HEK293T (cell line): ENCODE measurements around the gene BHLHE23.

Experiments used
- CTCF ChIA-PET: fragments of 350-600 bp; formaldehyde crosslinking; extraction: SDS; loops from one replicate; lab custom pipeline; 2021; ENCODE audit warnings: antibody characterized with exemption, inconsistent platforms; lab: Yijun Ruan, JAX
- POLR2A ChIA-PET: fragments of 350-600 bp; formaldehyde crosslinking; extraction: SDS; loops from one replicate; lab custom pipeline; 2020; ENCODE audit warnings: antibody characterized with exemption, inconsistent platforms; lab: Yijun Ruan, JAX
- DNase-seq: peaks from one replicate; pipeline ENCODE4 v3.0.0; 2012; ENCODE audit warnings: mixed read lengths; ENCODE audit errors: extremely low spot score
- ARNT ChIP-seq: fragments of 450-650 bp; IDR thresholded peaks from 2 replicates; pipeline ENCODE4 v1.6.1; 2017; ENCODE audit warnings: mild to moderate bottlenecking
- BHLHE40 ChIP-seq: fragments of 450-650 bp; IDR thresholded peaks from 2 replicates; pipeline ENCODE4 v1.6.1; 2016; ENCODE audit warnings: mild to moderate bottlenecking, moderate library complexity, borderline replicate concordance
- CTBP1 ChIP-seq: fragments of 450-650 bp; IDR thresholded peaks from 2 replicates; pipeline ENCODE4 v1.6.1; 2016; ENCODE audit warnings: borderline replicate concordance
- ELF4 ChIP-seq: fragments of 450-650 bp; IDR thresholded peaks from 2 replicates; pipeline ENCODE4 v1.6.1; 2017; ENCODE audit warnings: antibody characterized with exemption
- FOXA1 ChIP-seq: fragments of 450-650 bp; IDR thresholded peaks from 2 replicates; pipeline ENCODE4 v1.6.1; 2016; ENCODE audit warnings: mild to moderate bottlenecking
- FOXK2 ChIP-seq: fragments of 450-650 bp; IDR thresholded peaks from 2 replicates; pipeline ENCODE4 v1.6.1; 2016; ENCODE audit warnings: mild to moderate bottlenecking
- FOXM1 ChIP-seq: fragments of 450-650 bp; IDR thresholded peaks from 2 replicates; pipeline ENCODE4 v1.6.1; 2017; ENCODE audit warnings: mild to moderate bottlenecking, borderline replicate concordance
- HDGF ChIP-seq: fragments of 450-650 bp; IDR thresholded peaks from 2 replicates; pipeline ENCODE4 v1.6.1; 2017; ENCODE audit warnings: antibody characterized with exemption, borderline replicate concordance
- L3MBTL2 ChIP-seq: fragments of 450-650 bp; conservative IDR thresholded peaks from 2 replicates; pipeline ENCODE4 v1.6.1; 2016; ENCODE audit warnings: mild to moderate bottlenecking
- LEF1 ChIP-seq: fragments of 450-650 bp; IDR thresholded peaks from 2 replicates; pipeline ENCODE4 v1.6.1; 2017; ENCODE audit warnings: mild to moderate bottlenecking, borderline replicate concordance
- NFRKB ChIP-seq: fragments of 450-650 bp; IDR thresholded peaks from 2 replicates; pipeline ENCODE4 v1.6.1; 2016; ENCODE audit warnings: mild to moderate bottlenecking, moderate library complexity
- PKNOX1 ChIP-seq: fragments of 450-650 bp; IDR thresholded peaks from 2 replicates; pipeline ENCODE4 v1.6.1; 2016
- SP1 ChIP-seq: fragments of 450-650 bp; IDR thresholded peaks from 2 replicates; pipeline ENCODE4 v1.6.1; 2017
- SUZ12 ChIP-seq: fragments of 450-650 bp; IDR thresholded peaks from 2 replicates; pipeline ENCODE4 v1.6.1; 2016; ENCODE audit warnings: mild to moderate bottlenecking
- TARDBP ChIP-seq: fragments of 450-650 bp; IDR thresholded peaks from 2 replicates; pipeline ENCODE4 v1.6.1; 2016
- ZNF384 ChIP-seq: fragments of 450-650 bp; IDR thresholded peaks from 2 replicates; pipeline ENCODE4 v1.6.1; 2016

BHLHE23 gene

GRCh38 chr20:63052571-63053431, 46.0 kb upstream of the BHLHE23 start:
- CTCF ChIA-PET: interaction anchor here (1.3 kb wide), 1 partner anchor 130 kb away, joined by 3 read pairs; no protein-coding TSS in a partner anchor
- TF ChIP-seq FOXA1: no peak
- TF ChIP-seq L3MBTL2: no peak
- TF ChIP-seq SUZ12: no peak
- no peak for TF ChIP-seq PKNOX1
- TF ChIP-seq HDGF: no peak
- TF ChIP-seq CTBP1: no peak
- TF ChIP-seq TARDBP: no peak
- no peak for TF ChIP-seq ELF4
- no peak for TF ChIP-seq FOXM1

GRCh38 chr20:63051911-63052310, 45.1 kb upstream of the BHLHE23 start:
- ChIA-PET POLR2A (no interaction called here), CTCF (interaction anchor here (1.3 kb wide), 1 partner anchor 131 kb away, joined by 3 read pairs; no protein-coding TSS in a partner anchor)
- no peak for DNase-seq
- TF ChIP-seq ARNT (no peak), TARDBP (no peak)

More at GRCh38 chr20:63052571-63053431, 46.0 kb upstream of the BHLHE23 start:
- DNase-seq: no peak
- POLR2A ChIA-PET: no interaction called here

DNA sequence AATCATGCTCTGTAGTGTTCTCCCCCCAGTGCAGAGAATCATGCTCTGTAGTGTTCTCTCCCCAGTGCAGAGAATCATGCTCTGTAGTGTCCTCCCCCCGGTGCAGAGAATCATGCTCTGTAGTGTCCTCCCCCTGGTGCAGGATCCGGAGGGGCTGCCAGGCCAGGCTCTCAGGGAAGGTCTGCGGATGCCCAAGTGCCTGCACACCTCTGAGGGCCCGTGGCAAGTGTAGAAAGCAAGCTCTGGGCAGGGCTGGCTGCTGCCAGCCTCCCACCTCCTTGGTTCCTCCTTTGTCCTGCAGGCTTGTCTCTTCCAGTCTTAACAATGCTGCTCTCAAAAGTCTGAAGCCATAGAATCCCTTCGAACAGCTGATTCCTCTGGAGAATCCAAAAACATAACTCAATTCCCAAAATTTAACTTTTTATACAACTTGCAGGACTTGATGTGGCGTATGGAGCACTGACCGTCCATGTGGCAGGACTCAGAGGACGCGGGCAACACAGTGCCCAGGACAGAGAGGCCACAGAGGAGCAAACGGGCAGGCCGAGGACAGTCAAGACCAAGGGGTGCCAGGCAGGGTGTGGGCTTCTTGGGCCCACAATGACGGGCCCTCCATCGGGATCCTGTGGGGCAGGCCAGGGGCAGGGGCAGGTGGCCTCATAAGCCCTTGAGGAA, 44.6 kb upstream of the BHLHE23 start:
- no peak for DNase-seq
- CTCF ChIA-PET: interaction anchor here (1.3 kb wide), 1 partner anchor 131 kb away, joined by 3 read pairs; no protein-coding TSS in a partner anchor
- no peak for TF ChIP-seq ZNF384
- TF ChIP-seq HDGF: no peak
- TF ChIP-seq FOXK2: no peak
- TF ChIP-seq NFRKB: no peak
- no peak for TF ChIP-seq ELF4
- TF ChIP-seq LEF1: no peak
- TF ChIP-seq ARNT: no peak
- TF ChIP-seq SP1: no peak
- no peak for TF ChIP-seq CTBP1
- TF ChIP-seq SUZ12: no peak
- TF ChIP-seq BHLHE40: no peak
- TF ChIP-seq PKNOX1: no peak
- TF ChIP-seq L3MBTL2: no peak
- TF ChIP-seq FOXA1: no peak
- TF ChIP-seq TARDBP: no peak
- TF ChIP-seq FOXM1: no peak
- POLR2A ChIA-PET: no interaction called here

- TF ChIP-seq HDGF (no peak), L3MBTL2 (no peak), ELF4 (no peak), NFRKB (no peak), ARNT (no peak), PKNOX1 (no peak)
- ChIA-PET CTCF (no interaction called here), POLR2A (no interaction called here)
- DNase-seq: no peak
Measured at GRCh38 chr20:63050406-63050805, 43.6 kb upstream of the BHLHE23 start.

- CTCF ChIA-PET: no interaction called here
- no peak for TF ChIP-seq SUZ12
- no peak for DNase-seq
- POLR2A ChIA-PET: no interaction called here
Measured at GRCh38 chr20:63049561-63050221, 42.9 kb upstream of the BHLHE23 start.

DNA sequence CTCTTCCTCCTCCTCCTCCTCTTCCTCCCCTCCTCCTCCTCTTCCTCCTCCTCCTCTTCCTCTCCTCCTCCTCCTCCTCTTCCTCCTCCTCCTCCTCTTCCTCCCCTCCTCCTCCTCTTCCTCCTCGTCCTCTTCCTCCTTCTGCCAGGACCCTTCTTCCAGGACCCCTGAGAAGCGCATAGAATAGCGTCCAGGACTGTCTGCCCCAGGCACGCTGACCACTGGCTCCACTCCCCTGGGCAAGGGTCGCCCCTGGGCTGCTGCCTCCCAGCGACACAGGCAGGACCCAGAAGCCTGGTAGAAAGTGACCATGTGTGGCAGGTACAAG, 42.4 kb upstream of the BHLHE23 start:
- ChIA-PET POLR2A (no interaction called here), CTCF (no interaction called here)
- TF ChIP-seq FOXK2 (no peak), FOXA1 (no peak), HDGF (no peak), LEF1 (no peak), SP1 (no peak), FOXM1 (no peak), CTBP1 (no peak), TARDBP (no peak), L3MBTL2 (no peak), PKNOX1 (no peak), ARNT (no peak), NFRKB (no peak), BHLHE40 (no peak), ELF4 (no peak), ZNF384 (no peak), SUZ12 (no peak)
- no peak for DNase-seq
